Head of caudate nucleus (tissue), 42 donors: ENCODE results near the gene SPRN.
"Not testable (repeated sequence)": the region's sequence is repeated elsewhere in the genome, so short reads cannot be mapped to it uniquely, and the experiment has no call there.

Experiments used
- DNase-seq, 42 donors: peaks; one replicate each; pipeline versions ENCODE4 v3.0.0 to v3.0.0-alpha.2; 2020 to 2021; ENCODE audit warnings: mixed read lengths in 7 of 42
- intact Hi-C: fragments of 100-400 bp; cut with DNase I; formaldehyde crosslinking; loops from one replicate; pipeline ENCODE4 v1.15.0; 2022

Gene SPRN

DNA sequence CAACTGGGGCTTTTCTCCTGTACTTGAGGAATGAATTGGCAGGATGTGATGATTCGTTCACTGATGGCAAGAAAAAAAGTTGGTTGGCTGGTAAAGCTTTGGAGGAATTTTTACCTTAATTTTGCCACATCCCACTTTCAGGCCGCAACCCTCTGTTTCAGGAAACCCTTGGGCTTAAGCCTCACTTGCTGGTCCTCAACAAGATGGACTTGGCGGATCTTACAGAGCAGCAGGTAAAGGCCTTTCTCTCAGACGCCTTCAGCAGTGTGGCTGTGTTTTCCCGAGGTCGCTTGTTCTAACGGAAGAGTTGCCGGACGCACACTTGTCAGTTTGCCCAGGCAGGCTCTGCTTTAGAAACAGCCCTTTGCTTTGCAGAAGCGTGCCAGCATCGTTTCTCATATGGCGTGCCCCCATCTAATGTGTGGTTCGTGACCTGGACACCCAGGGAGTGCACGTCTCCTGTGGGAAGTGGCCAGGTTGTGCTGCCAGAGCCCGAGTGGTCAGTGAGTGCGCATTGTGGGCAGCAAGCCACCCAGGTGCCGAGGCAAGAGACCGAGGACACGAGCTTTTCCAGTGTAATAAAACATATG lies 28.3 kb downstream of the SPRN start:
- peak in 8 of 42 donors; percentile 8 to 38 (median 30) for DNase-seq
- intact Hi-C loops, result no loop called here

DNA sequence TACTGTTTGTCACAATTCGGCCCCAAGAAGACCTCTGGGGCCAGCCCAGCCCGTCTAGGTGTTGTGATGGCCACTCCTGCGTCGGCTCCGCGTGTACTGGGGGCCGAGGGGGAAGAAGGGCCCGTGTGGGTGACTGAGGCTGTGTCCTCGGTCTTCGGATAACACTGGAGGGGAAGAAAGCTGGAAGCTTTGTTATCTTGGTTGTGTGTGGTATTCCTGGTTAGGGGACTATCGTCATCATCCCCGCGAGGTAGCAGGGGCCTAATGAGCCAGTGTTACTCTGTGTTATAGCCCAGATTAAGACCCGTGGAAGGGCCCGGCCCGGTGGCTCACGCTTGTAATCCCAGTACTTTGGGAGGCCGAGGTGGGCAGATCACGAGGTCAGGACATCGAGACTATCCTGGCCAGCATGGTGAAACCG lies 29.6 kb downstream of the SPRN start:
- DNase-seq, result peak in 12 of 42 donors; percentile 9 to 42 (median 24)
- intact Hi-C loops, result no loop called here

DNA sequence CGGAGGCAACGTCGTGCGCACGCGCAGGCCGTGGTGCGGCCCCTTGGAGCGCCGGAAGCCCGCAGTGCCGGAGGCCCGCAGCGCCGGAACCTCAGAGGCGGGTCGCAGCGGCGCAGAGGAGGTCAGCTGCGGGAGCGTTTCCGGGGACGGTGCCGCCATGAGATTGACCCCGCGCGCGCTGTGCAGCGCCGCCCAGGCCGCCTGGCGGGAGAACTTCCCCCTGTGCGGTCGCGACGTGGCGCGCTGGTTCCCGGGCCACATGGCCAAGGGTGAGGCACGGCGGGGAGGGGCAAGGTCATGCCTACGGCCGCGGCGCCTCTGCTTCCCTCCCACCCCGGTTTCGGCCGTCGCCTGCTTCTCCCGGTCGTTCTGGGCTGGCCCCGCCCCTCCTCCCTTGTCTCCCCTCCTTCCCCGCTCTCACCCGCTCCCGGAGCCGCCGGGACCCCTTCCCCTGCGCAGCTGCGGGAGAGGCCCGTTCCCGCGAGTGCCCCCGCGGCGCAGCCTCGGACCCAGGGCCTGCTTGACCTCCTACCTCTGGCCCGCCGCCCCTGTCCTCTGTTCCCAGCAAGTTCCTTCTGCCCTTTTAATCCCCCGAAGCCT lies 30.3 kb downstream of the SPRN start, which contains the start of gene MTG1:
Gene MTG1 (plus strand): TSS at position 94 of the 600 bp plus-strand sequence. CDS start 64 bp downstream, at position 158.
- intact Hi-C loops, result no loop called here
- peak; percentile 76 to 98 (median 94) for DNase-seq

DNA sequence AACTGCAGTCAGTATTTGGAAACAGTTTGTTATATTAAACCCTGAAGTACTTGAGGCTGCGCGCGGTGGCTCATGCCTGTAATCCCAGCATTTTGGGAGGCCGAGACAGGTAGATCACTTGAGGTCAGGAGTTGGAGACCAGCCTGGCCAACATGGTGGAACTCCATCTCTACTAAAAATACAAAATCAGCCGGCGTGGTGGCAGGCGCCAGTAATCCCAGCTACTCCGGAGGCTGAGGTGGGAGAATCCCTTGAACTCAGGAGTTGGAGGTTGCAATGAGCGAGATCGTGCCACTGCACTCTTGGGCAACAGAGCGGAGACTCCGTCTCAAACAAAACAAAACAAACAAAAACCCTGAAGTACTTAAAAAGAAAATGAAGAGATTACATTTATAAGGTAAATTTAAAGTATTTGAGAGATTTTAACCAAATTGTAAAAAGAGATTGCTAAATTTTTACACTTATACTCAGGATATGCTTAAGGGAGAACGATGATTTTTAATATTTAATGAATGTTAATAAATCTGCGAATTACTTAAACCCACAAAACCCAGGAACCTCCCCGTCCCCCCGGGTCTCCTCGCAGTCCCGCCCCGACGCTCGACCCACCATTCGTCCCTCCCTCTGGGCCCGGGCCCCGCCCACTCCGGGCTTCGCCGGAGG lies 30.9 kb downstream of the SPRN start:
- DNase-seq, result peak in 11 of 42 donors; percentile 9 to 43 (median 21)

DNA sequence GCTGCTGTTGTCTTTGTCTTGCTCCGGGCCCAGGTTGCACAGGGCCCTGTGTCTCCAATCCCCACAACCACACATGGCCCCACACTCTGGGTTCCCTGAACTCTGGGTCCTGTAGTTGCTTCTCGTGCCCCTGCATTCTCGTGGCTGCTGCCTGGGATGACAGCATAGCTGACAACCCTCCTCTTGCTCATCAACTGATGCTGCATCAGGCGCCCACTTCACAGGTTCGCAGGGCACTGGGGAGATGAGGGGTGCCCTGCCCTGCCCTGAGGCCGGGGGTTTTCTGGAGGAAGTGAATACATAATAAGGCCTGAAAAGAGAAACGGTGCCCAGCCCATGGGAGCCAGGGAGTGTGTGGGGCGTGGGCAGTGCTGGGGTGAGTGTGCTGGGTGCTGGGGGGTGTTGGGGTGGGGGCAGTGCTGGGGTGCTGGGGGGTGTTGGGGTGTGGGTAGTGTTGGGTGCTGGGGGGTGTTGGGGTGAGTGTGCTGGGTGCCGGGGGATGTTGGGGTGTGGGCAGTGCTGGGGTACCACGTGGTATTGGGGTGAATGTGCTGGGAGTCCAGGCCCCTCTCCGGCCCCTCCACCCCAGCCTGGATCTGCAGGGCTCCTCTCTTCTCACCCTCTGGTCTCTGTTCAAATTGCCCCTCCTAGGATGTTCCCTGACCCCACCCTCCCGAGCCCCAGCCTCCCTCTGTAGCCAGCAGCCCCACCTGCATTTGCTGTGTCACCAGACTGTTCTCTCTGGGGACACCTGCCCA lies 32.5 kb downstream of the SPRN start:
- peak in 8 of 42 donors; percentile 4 to 26 (median 12) for DNase-seq
- intact Hi-C loops, result no loop called here

More for the DNA sequence above, 30.9 kb downstream of the SPRN start:
- intact Hi-C loops, result no loop called here

DNA sequence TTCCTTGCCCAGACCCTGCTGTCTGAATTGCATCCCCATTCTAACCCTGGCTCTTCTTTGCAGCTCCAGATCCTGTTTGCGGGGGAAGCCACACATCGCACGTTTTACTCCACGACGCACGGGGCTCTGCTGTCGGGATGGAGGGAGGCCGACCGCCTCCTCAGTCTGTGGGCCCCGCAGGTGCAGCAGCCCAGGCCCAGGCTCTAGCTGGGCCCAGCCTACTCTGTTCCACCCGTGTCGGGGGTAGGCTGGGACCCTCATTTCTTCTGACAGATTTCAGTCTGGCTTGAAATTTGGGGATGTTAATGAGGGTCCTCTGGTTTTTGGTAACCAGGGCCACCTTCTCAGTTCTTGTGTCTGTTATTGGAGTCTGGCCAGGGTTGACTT lies 33.2 kb downstream of the SPRN start:
- intact Hi-C loops, result no loop called here

DNA sequence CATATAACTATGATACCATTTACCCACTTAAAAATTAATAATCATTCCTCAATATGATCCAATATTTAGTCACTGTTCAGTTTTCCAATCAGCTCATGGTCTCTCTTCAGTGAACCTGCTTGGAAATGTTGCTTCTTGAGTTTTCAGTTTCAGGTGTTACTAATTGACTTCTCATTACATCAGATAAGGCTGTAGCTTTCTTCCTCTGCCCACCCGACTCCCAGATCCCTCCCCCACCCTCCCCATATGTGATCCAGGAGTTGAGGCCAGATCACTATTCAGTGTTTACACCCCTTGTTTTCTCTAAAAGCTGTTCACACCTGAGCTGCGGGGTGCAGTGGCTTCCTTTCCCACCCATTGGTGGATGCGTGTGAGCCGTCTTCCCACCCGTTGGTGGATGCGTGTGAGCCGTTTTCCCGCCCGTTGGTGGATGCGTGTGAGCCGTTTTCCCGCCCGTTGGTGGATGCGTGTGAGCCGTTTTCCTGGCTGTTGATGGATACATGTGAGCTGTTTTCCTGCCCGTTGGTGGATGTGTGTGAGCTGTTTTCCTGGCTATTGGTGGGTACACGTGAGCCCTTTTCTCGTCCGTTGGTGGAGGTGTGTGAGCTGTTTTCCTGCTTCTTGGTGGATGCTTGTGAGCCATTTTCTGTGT lies 33.7 kb downstream of the SPRN start:
- intact Hi-C loops, result no loop called here
- peak in 10 of 42 donors; percentile 0 to 18 (median 10) for DNase-seq

More for the DNA sequence above, 33.2 kb downstream of the SPRN start:
- peak in 7 of 42 donors; percentile 2 to 24 (median 4) for DNase-seq

DNA sequence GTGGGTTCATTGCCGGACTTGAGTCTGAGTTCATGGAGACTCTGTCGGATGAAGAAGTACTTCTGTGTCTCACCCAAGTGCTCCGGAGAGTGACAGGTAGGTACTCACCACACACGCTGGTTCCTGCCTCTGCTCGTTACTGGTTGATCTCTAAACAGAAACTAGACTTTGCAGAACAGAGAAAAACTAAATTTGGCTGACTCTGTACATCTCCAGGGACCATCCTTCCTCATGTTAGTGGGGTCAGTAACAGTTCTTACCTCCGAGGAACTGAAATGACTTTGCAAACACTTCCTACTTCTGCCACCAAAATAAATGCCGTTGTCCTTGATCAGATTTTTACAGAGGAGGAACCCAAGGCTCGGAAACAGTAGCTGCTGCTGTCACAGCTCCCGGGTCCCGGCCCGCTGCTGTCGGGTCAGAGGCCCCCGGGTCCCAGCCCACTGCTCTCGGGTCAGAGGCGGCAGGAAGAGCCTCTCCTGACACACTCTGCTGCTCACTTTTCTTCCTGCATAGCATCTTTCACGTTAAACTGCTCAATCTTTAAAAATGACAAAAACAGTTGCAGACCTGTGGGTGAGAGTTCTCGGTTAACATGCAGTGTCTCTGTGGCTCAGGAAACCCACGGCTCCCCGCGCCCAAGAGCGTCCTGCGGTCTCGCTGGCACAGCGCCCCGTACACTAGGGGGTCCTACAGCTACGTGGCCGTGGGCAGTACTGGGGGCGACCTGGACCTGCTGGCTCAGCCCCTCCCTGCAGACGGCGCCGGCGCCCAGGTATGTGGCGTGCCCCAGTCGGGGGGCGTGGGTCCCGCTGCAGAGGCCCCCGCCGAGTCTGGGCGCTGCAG lies 35.2 kb downstream of the SPRN start:
- intact Hi-C loops, result no loop called here
- DNase-seq, result peak in 13 of 42 donors; percentile 9 to 40 (median 17)

DNA sequence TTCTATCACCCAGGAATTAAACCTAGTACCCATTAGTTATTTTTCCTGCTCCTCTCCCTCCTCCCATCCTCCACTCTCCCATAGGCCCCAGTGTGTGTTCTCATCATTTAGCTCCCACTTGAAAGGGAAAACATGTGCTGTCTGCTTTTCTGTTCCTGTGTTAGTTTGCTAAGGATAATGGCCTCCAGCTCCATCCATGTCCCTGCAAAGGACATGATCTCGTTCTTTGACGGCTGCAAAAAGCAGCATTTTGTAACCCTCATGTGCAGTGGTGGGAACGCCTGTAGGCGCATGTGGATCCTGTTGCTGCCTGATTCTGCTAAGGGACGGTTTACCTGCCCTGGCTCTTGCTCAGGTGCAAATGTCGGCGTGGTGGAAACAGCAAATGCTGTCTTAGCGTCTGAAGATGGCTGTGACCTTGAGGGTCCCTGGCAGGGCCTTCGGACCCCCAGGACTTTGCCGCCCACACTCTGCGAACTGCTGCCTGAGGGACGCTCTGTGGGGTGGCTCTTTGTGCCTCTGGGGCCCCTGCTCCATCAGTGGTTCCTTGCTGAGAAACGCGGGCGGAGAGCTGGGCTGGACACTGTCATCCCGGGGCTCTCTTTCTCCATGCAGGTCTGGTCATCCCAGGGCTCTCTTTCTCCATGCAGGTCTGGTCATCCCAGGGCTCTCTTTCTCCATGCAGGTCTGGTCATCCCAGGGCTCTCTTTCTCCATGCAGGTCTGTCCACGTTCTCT lies 36.0 kb downstream of the SPRN start:
- intact Hi-C loops, result no loop called here
- DNase-seq, result peak in 11 of 42 donors; percentile 3 to 46 (median 17)

DNA sequence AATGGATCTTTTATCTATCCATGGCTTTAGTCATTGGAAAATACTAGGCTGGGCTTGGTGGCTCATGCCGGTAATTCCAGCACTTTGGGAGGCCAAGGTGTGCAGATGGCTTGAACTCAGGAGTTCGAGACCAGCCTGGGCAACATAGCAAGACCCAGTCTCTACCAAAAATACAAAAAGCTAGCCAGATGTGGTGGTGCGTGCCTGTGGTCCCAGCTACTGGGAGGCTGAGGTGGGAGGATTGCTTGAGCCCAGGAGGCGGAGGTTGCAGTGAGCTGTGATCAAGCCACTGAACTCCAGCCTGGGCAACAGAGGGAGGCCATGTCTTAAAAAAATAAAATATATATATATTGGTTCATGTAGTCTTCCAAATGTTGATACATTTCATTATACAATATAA lies 37.5 kb downstream of the SPRN start:
- intact Hi-C loops, result not testable (repeated sequence)
- peak in 3 of 42 donors; percentile 2 to 3 (median 2) for DNase-seq

DNA sequence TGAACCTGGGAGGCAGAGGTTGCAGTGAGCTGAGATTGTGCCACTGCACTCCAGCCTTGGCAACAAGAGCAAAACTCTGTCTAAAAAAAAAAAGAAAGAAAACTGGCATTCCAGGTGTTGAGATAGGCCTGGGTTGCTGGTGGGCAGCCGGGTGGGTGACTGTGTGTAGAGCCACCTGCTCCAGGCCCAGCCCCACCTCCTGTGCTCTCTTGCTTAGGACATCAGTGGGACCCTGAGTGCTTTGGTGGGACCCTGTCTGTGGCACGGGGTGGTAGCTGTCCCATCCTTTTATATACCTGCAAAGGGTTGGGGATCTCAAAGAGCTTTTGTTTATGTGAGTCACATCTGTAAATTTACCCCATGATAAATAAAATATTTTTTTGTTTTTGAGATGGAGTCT lies 39.2 kb downstream of the SPRN start:
- intact Hi-C loops, result no loop called here
- DNase-seq, result no peak

DNA sequence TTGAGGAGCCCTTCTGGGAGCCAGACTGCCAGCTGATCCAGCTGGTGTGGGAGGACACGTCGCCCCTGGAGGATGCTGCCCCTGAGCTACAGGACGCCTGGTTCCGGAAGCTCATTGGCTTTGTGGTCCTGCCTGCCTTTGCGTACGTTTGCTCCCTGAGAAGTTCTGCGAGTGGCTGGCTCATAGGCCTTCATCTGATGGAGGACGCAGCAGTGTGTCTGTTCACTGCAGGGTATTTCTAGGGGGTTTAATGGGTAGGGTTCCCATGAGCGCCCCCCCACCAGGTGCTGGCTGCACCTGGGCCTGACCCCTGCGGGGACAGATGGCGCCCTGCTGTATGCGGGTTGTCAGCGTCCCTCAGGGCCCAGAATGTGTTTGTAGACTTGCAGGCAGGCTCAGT lies 40.4 kb downstream of the SPRN start:
- intact Hi-C loops, result no loop called here
- no peak for DNase-seq

DNA sequence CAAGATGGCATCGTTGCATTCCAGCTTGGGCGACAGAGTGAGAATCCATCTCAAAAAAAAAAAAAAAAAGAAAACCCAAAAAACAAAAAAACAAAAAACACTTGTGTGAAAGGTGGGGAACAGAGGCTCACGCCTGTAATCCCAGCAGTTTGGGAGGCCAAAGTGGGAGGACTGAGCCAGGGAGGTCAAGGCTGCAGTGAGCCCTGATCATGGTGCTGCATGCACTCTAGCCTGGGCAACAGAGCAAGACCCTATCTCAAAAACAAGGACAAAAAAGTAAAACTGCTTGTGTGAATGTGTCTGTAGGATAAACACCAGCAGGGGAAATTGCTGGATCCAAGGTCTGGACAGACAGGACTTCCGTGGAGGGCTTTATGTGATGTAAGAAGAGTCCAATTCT lies 40.9 kb downstream of the SPRN start:
- no peak for DNase-seq
- intact Hi-C loops, result no loop called here

DNA sequence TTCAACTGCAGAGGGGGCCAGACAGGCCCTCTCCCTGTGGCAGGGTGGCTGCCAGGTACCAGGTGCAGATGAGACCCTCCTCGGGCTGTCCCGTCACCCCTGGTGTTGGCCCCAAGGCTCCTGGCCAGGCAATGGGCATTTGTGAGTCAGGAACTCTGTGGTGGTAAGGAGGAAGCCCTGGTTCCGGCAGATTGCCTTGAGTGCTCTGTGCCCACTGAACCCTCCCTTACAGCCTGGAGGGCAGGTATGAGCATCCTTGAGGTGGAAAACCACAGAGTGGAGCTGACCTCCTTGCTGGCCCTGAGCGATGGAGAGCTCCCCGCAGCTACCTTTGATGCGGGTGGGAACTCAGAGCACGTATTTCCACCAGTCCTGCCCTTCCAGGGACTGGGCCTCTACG lies 43.4 kb downstream of the SPRN start:
- no peak for DNase-seq
- intact Hi-C loops, result no loop called here

DNA sequence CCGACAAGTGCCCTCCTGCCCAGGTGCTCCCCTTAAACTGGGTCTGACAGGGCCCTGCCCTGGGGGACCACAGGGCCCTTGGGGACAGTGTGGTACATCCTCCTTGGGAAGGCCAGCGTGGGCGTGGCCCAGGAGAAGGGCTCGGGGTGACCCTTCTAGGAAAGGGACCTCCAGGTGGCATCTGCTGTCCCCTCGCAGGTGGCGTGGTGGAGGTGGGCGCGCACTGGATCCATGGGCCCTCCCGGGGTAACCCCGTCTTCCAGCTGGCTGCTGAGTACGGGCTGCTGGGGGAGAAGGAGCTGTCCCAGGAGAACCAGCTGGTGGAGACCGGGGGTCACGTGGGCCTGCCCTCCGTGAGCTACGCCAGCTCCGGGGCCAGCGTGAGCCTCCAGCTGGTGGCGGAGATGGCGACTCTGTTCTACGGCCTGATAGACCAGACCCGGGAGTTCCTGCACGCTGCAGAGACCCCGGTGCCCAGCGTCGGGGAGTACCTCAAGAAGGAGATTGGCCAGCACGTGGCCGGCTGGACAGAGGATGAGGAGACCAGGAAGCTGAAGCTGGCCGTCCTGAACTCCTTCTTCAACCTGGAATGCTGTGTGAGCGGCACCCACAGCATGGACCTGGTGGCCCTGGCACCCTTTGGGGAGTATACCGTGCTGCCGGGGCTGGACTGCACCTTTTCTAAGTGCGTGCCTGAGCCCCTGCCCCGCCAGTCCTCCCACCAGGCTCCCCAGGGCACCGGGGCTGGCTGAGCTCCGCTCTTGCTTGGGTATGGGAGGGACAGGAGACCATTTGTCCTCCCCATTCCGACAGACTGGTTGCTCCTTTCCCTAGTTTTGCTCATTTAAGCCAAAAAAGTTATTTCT lies 44.4 kb downstream of the SPRN start:
- intact Hi-C loops, result no loop called here
- DNase-seq, result peak in 39 of 42 donors; percentile 26 to 84 (median 64)

DNA sequence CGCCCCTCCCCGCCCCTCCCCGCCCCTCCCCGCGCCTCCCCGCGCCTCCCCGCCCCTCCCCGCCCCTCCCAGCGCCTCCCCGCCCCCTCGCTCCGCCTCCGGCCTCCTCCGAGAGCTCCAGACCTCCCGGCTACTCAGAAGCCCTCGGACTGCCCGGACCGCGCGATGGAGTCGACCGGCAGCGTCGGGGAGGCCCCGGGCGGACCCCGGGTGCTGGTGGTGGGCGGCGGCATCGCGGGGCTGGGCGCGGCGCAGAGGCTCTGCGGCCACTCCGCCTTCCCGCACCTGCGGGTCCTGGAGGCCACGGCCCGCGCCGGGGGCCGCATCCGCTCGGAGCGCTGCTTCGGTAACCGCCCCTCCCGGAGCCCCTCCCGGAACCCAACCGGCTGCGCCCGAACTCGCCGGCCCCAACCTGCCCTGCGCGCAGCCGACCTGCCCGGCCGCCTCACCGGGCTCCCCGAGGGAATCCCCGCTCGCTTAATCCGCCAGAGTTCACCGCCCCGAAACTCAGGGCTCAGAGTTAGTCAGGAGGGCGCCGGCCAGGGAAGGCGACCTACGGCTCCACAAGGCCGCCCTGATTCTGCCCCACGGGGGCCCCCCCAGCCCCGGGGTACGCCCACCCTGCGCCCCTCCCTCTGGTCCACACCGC lies 45.1 kb downstream of the SPRN start, which contains the start of gene PAOX:
Gene PAOX (plus strand): TSS at position 111 of the 649 bp plus-strand sequence. CDS start 55 bp downstream, at position 166.
- intact Hi-C loops, result no loop called here
- DNase-seq, result peak in 41 of 42 donors; percentile 38 to 89 (median 77)
